H1 (cell line): ENCODE measurements around the gene HMGCL. TPM values are rescaled to one million over a fixed set of nuclear protein-coding genes. Genes with fewer than 3 reads are reported as not detected.

Experiments used
- CTCF ChIA-PET: fragments of 300-600 bp; sonication (Branson Sonifier 250); formaldehyde crosslinking; loops from one replicate; lab custom pipeline; 2021; ENCODE audit not compliant: partially characterized antibody; lab: Charles Lee
- POLR2A ChIA-PET: fragments of 300-600 bp; sonication (Branson Sonifier 250); formaldehyde crosslinking; loops from one replicate; lab custom pipeline; 2021; ENCODE audit warnings: inconsistent platforms; ENCODE audit not compliant: partially characterized antibody; lab: Charles Lee
- DNase-seq, 2 experiments: peaks; one replicate each; pipeline versions ENCODE4 v3.0.0 to v3.0.0-alpha.2; 2010 to 2022; ENCODE audit warnings: low spot score in 2 of 2, low read depth in 1 of 2, mixed read lengths in 1 of 2
- FAIRE-seq: peaks from 2 replicates; lab custom pipeline; 2011; peaks lifted over from hg19 to GRCh38; lab: Jason Lieb, UNC
- H2AFZ ChIP-seq: 2 replicates; pipeline ENCODE4 v1.8.1; 2012; ENCODE audit warnings: low read length, inconsistent platforms
- H2AK5ac ChIP-seq: 2 replicates; pipeline ENCODE4 v1.6.1; 2013; ENCODE audit warnings: low read depth, low read length
- H2BK120ac ChIP-seq: replicated peaks from 2 replicates; pipeline ENCODE3; 2013; ENCODE audit warnings: low read depth, low read length, inconsistent platforms
- H2BK12ac ChIP-seq: 2 replicates; pipeline ENCODE4 v1.6.1; 2013; ENCODE audit warnings: low read depth, low read length
- H2BK15ac ChIP-seq: 2 replicates; pipeline ENCODE4 v1.6.1; 2013; ENCODE audit warnings: low read length
- H2BK20ac ChIP-seq: 2 replicates; pipeline ENCODE4 v1.6.1; 2013; ENCODE audit warnings: low read length
- H2BK5ac ChIP-seq: 2 replicates; pipeline ENCODE4 v1.6.1; 2013; ENCODE audit warnings: low read depth, low read length
- H3K14ac ChIP-seq: 2 replicates; pipeline ENCODE4 v1.6.1; 2013; ENCODE audit warnings: inconsistent platforms; ENCODE audit not compliant: insufficient read length
- H3K18ac ChIP-seq: 2 replicates; pipeline ENCODE4 v1.6.1; 2013; ENCODE audit warnings: low read length; ENCODE audit errors: extremely low read depth
- H3K23ac ChIP-seq: 2 replicates; pipeline ENCODE4 v1.6.1; 2013; ENCODE audit warnings: inconsistent platforms; ENCODE audit not compliant: insufficient read length
- H3K23me2 ChIP-seq: 2 replicates; pipeline ENCODE4 v1.6.1; 2013; ENCODE audit warnings: low read depth, low read length
- H3K27ac ChIP-seq: 2 replicates; pipeline ENCODE4 v1.6.1; 2011; ENCODE audit warnings: low read depth, low read length, inconsistent platforms
- H3K27me3 ChIP-seq, 4 experiments: replicated peaks in 1 of 4; 1 replicate in 1 of 4; 2 replicates in 3 of 4; pipeline versions ENCODE4 v1.6.1 to v1.8.1; 2011 to 2013; ENCODE audit warnings: low read length in 3 of 4, mild to moderate bottlenecking in 3 of 4, inconsistent platforms in 2 of 4, mixed read lengths in 2 of 4, moderate library complexity in 1 of 4; ENCODE audit not compliant: control insufficient read depth in 3 of 4, insufficient read depth in 3 of 4; ENCODE audit errors: extremely low read depth in 1 of 4
- H3K36me3 ChIP-seq, 4 experiments: 2 replicates each; pipeline versions ENCODE4 v1.6.1 to v1.8.1; 2011 to 2013; ENCODE audit warnings: mild to moderate bottlenecking in 4 of 4, low read length in 3 of 4, moderate library complexity in 2 of 4, control low read depth in 1 of 4, inconsistent platforms in 1 of 4; ENCODE audit not compliant: insufficient read depth in 4 of 4, control insufficient read depth in 2 of 4
- H3K4ac ChIP-seq: replicated peaks from 2 replicates; pipeline ENCODE3; 2013; ENCODE audit warnings: low read length, low read depth, mixed read lengths, inconsistent platforms; ENCODE audit not compliant: insufficient read length
- H3K4me1 ChIP-seq, 4 experiments: replicated peaks in 1 of 4; 1 replicate in 1 of 4; 2 replicates in 3 of 4; pipeline versions ENCODE4 v1.6.1 to v1.8.1; 2011 to 2013; ENCODE audit warnings: low read length in 3 of 4, inconsistent platforms in 2 of 4, mixed read lengths in 1 of 4; ENCODE audit not compliant: insufficient read depth in 4 of 4, control insufficient read depth in 3 of 4
- H3K4me2 ChIP-seq, 2 experiments: 2 replicates each; pipeline versions ENCODE4 v1.6.1 to v1.8.1; 2011 to 2013; ENCODE audit warnings: low read depth in 2 of 2, low read length in 2 of 2, control low read depth in 1 of 2, inconsistent platforms in 1 of 2, mild to moderate bottlenecking in 1 of 2; ENCODE audit not compliant: insufficient read depth in 1 of 2
- H3K4me3 ChIP-seq, 4 experiments: fragments of 200-600, 300-600 bp in 1 of 4; sonication (generic), shearing (Covaris generic), sonication (Bioruptor Twin) in 1 of 4; 2 replicates each; pipeline versions ENCODE4 v1.5.1 to v1.8.1; 2011 to 2016; ENCODE audit warnings: low read length in 4 of 4, low read depth in 3 of 4, control low read depth in 2 of 4, inconsistent platforms in 2 of 4, mild to moderate bottlenecking in 2 of 4, mixed read lengths in 1 of 4, moderate library complexity in 1 of 4; ENCODE audit not compliant: insufficient read depth in 2 of 4; ENCODE audit errors: extremely low read depth in 1 of 4
- H3K56ac ChIP-seq: replicated peaks from 2 replicates; pipeline ENCODE3; 2013; ENCODE audit warnings: low read depth, mild to moderate bottlenecking, mixed read lengths, low read length, inconsistent platforms; ENCODE audit not compliant: insufficient read length
- H3K79me1 ChIP-seq: 2 replicates; pipeline ENCODE4 v1.6.1; 2013; ENCODE audit warnings: low read depth, low read length, control low read depth
- H3K79me2 ChIP-seq, 2 experiments: 2 replicates each; pipeline versions ENCODE4 v1.6.1 to v1.8.1; 2012 to 2013; ENCODE audit warnings: low read length in 2 of 2, mild to moderate bottlenecking in 2 of 2, inconsistent platforms in 1 of 2; ENCODE audit not compliant: insufficient read depth in 2 of 2, control insufficient read depth in 1 of 2
- H3K9ac ChIP-seq, 4 experiments: replicated peaks in 1 of 4; 1 replicate in 1 of 4; 2 replicates in 3 of 4; pipeline versions ENCODE4 v1.6.1 to v1.8.1; 2011 to 2013; ENCODE audit warnings: low read depth in 3 of 4, low read length in 3 of 4, control low read depth in 2 of 4, mild to moderate bottlenecking in 2 of 4, moderate library complexity in 2 of 4, inconsistent platforms in 1 of 4; ENCODE audit errors: extremely low read depth in 1 of 4
- H3K9me3 ChIP-seq, 2 experiments: 2 replicates each; pipeline versions ENCODE4 v1.6.1 to v1.8.1; 2012 to 2013; ENCODE audit warnings: mild to moderate bottlenecking in 2 of 2, moderate library complexity in 2 of 2, control low read depth in 1 of 2, inconsistent platforms in 1 of 2, low read depth in 1 of 2, low read length in 1 of 2, mixed read lengths in 1 of 2; ENCODE audit not compliant: insufficient read depth in 2 of 2
- H4K20me1 ChIP-seq, 2 experiments: replicated peaks in 1 of 2; 2 replicates each; pipeline versions ENCODE3 to v1.8.1; 2011 to 2013; ENCODE audit warnings: inconsistent platforms in 2 of 2, low read length in 2 of 2, mild to moderate bottlenecking in 1 of 2; ENCODE audit not compliant: insufficient read depth in 2 of 2, control insufficient read depth in 1 of 2
- H4K5ac ChIP-seq: 2 replicates; pipeline ENCODE4 v1.6.1; 2013; ENCODE audit warnings: low read length, low read depth, mixed read lengths, inconsistent platforms; ENCODE audit not compliant: insufficient read length
- H4K8ac ChIP-seq: 2 replicates; pipeline ENCODE4 v1.8.0; 2013; ENCODE audit warnings: mild to moderate bottlenecking, moderate library complexity, low read length, inconsistent platforms; ENCODE audit not compliant: insufficient read depth; ENCODE audit errors: extremely low read depth
- H4K91ac ChIP-seq: replicated peaks from 2 replicates; pipeline ENCODE3; 2013; ENCODE audit warnings: low read length, mixed read lengths, inconsistent platforms; ENCODE audit not compliant: insufficient read length
- BACH1 ChIP-seq: IDR thresholded peaks from 2 replicates; pipeline ENCODE4 v1.6.1; 2012; ENCODE audit warnings: low read length, improper control_type of control experiment
- CEBPB ChIP-seq: IDR thresholded peaks from 2 replicates; pipeline ENCODE4 v1.6.1; 2012; ENCODE audit warnings: low read depth, low read length
- EP300 ChIP-seq, 2 experiments: IDR thresholded peaks; 1 replicate in 1 of 2; 2 replicates in 1 of 2; pipeline ENCODE4 v1.6.1; 2011 to 2012; ENCODE audit warnings: low read depth in 2 of 2, low read length in 2 of 2, mild to moderate bottlenecking in 2 of 2, borderline replicate concordance in 1 of 2, inconsistent platforms in 1 of 2, moderate library complexity in 1 of 2
- JUN ChIP-seq: IDR thresholded peaks from 2 replicates; pipeline ENCODE4 v1.6.1; 2011; ENCODE audit warnings: low read depth, mild to moderate bottlenecking, improper control_type of control experiment, low read length
- NRF1 ChIP-seq: IDR thresholded peaks from 2 replicates; pipeline ENCODE4 v1.6.1; 2011; ENCODE audit warnings: mild to moderate bottlenecking, low read depth, low read length, improper control_type of control experiment
- RAD21 ChIP-seq, 2 experiments: IDR thresholded peaks in 1 of 2; conservative IDR thresholded peaks in 1 of 2; 2 replicates each; pipeline ENCODE4 v1.6.1; 2011; ENCODE audit warnings: low read depth in 2 of 2, low read length in 2 of 2, improper control_type of control experiment in 1 of 2, inconsistent platforms in 1 of 2, mild to moderate bottlenecking in 1 of 2, moderate library complexity in 1 of 2
- RFX5 ChIP-seq: IDR thresholded peaks from 2 replicates; pipeline ENCODE4 v1.6.1; 2011; ENCODE audit warnings: low read depth, low read length, improper control_type of control experiment, borderline replicate concordance
- RXRA ChIP-seq: IDR thresholded peaks from 2 replicates; pipeline ENCODE4 v1.6.1; 2011; ENCODE audit warnings: low read depth, mild to moderate bottlenecking, low read length, moderate library complexity; ENCODE audit not compliant: insufficient read depth
- SP4 ChIP-seq: IDR thresholded peaks from 2 replicates; pipeline ENCODE4 v1.6.1; 2012; ENCODE audit warnings: low read length, inconsistent platforms
- TBP ChIP-seq: IDR thresholded peaks from 2 replicates; pipeline ENCODE4 v1.6.1; 2011; ENCODE audit warnings: low read depth, low read length, improper control_type of control experiment
- WGBS, 2 experiments: shearing (Covaris generic) in 1 of 2; methylation state at CpG; one replicate each; pipeline versions ENCODE4 v1.1.6 to v1.1.7; 2013 to 2015; ENCODE audit warnings: low lambda C conversion rate in 2 of 2, mixed read lengths in 2 of 2, inconsistent platforms in 1 of 2, low coverage in 1 of 2, missing lambda C conversion rate in 1 of 2; ENCODE audit not compliant: insufficient replicate concordance in 2 of 2, insufficient coverage in 1 of 2, insufficient read length in 1 of 2; ENCODE audit errors: extremely low coverage in 1 of 2, missing lambda C conversion rate in 1 of 2; 5-methylcytosine and 5-hydroxymethylcytosine counted together
- polyA plus RNA-seq, 7 experiments: library from polyadenylated mRNA; depleted of rRNA in 3 of 7; stranded (reverse) in 5 of 7; unstranded in 2 of 7; fragments of >200 nt in 5 of 7; fragments of 200-250 nt in 2 of 7; gene quantifications; 1 replicate in 5 of 7; 2 replicates in 1 of 7; 4 replicates in 1 of 7; pipeline versions ENCODE4 v1.2.1 to v1.2.3, GENCODE V29; 2011 to 2013; ENCODE audit warnings: missing spikeins in 2 of 7, mixed read lengths in 2 of 7
- total RNA-seq: library from RNA; stranded (reverse); fragmentation: NEBNext Ultra II Directional; extraction: Animal tissue kit (Norgen Biotek cat#: 25700); gene quantifications from 2 replicates; pipeline ENCODE4 v1.2.1, GENCODE V29; 2021

The HMGCL gene
- total and polyA plus RNA-seq, 2 of the 8 experiments (the other 6 are each of a cell fraction or from before 2014, with no cell fraction given), result 13.7 to 19.5 TPM

GRCh38 chr1:23792151-23792945 lies 32.9 kb downstream of the HMGCL start:
- peaks cover 0 to 11% (median 6%) of the 10 kb centered on the region in 4 experiments; a peak in 5 of 7 replicates for H3K4me1 ChIP-seq
- H2BK120ac ChIP-seq, result no peak overlapping the region
- H3K18ac ChIP-seq, result no peak overlapping the region
- peaks cover 10% of the 10 kb centered on the region; the same call in 1 of the 2 replicates for H3K79me1 ChIP-seq
- CTCF ChIA-PET, result interaction anchor here (0.7 to 2.0 kb wide), 6 partner anchors 10 to 75 kb away, joined by 3 to 8 read pairs (median 4); partner anchors contain the start of gene FUCA1
- H3K14ac ChIP-seq, result no peak overlapping the region
- H2BK15ac ChIP-seq, result no peak overlapping the region
- H4K20me1 ChIP-seq, result peaks cover 7 to 10% of the 10 kb centered on the region in 2 experiments
- peak overlapping the region; percentile 81 for H2BK5ac ChIP-seq
- H3K23ac ChIP-seq, result no peak overlapping the region
- POLR2A ChIA-PET, result interaction anchor here (0.7 to 16.2 kb wide), 9 partner anchors 7 to 112 kb away, joined by 3 to 192 read pairs (median 8); partner anchors contain the start of genes ELOA, GALE, PITHD1 and RPL11
- peak overlapping the region; percentile 74 to 96 for H3K4me2 ChIP-seq
- peak overlapping the region; percentile 80; the same call in 1 of the 2 replicates for H4K8ac ChIP-seq
- peak overlapping the region in 3 of 4 experiments; percentile 36 to 64 (median 46); a peak in 4 of 7 replicates for H3K9ac ChIP-seq
- WGBS, 2 experiments, result 74% methylated on average over 10 of the region's 19 CpGs; no CpG with 5 or more reads in 1 of the 2 experiments
- no peak for FAIRE-seq
- H3K36me3 ChIP-seq, result peaks cover 2 to 23% (median 22%) of the 10 kb centered on the region in 4 experiments; a peak in 6 of 8 replicates
- H2AK5ac ChIP-seq, result peak overlapping the region; percentile 49; the same call in 1 of the 2 replicates
- peak overlapping the region; percentile 11; the same call in 1 of the 2 replicates for H2BK12ac ChIP-seq
- peak overlapping the region; percentile 89 for H3K4ac ChIP-seq
- H3K27me3 ChIP-seq, result no peaks in the 10 kb centered on the region
- peak overlapping the region; percentile 73 for H4K91ac ChIP-seq
- peak overlapping the region; percentile 63 to 100 (median 96) for H3K4me3 ChIP-seq
- H3K27ac ChIP-seq, result no peak overlapping the region
- H4K5ac ChIP-seq, result peak overlapping the region; percentile 25
- no peak for DNase-seq
- H3K23me2 ChIP-seq, result peaks cover 9% of the 10 kb centered on the region
- peaks cover 4 to 21% of the 10 kb centered on the region in 2 experiments; a peak in 3 of 4 replicates for H3K79me2 ChIP-seq
- no peaks in the 10 kb centered on the region for H3K9me3 ChIP-seq
- no peak overlapping the region for H2AFZ ChIP-seq
- H2BK20ac ChIP-seq, result no peak overlapping the region
- H3K56ac ChIP-seq, result no peak overlapping the region
- no peak for TF ChIP-seq TBP
- TF ChIP-seq RFX5, result no peak
- no peak for TF ChIP-seq EP300 (IDR thresholded peaks at IDR 0.05; ENCODE audit: borderline replicate concordance in 1 of 2, low read depth in 2 of 2, low read length in 2 of 2)
- no peak for TF ChIP-seq SP4
- TF ChIP-seq RXRA, result no peak
- TF ChIP-seq CEBPB, result no peak
- no peak for TF ChIP-seq JUN
- no peak for TF ChIP-seq RAD21 (IDR thresholded peaks at IDR 0.05 in 1 of 2, conservative IDR thresholded peaks at IDR 0.05 in 1 of 2; ENCODE audit: low read depth in 2 of 2, low read length in 2 of 2)
- no peak for TF ChIP-seq BACH1
- TF ChIP-seq NRF1, result no peak
